ENCODE data around the gene RPL32.

DNA sequence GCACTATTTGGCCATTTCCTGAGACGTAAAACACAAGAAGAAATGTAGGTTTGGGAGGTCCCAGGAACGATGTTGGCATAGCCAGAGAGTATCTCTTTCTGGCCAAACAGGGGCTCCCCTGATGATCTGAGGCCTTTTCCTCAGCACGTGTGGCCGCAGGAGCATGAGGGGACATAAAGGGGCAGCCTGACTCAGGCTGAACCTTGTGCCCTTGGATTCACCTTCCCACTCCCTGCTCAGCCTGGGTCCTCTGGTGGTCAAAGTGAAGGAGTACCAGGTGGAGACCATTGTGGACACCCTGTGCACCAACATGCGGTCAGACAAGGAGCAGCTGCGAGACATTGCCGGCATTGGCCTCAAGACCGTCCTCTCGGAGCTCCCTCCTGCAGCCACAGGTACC lies 34.3 kb downstream of the RPL32 start:
- TF ChIP-seq, protein P1, sequence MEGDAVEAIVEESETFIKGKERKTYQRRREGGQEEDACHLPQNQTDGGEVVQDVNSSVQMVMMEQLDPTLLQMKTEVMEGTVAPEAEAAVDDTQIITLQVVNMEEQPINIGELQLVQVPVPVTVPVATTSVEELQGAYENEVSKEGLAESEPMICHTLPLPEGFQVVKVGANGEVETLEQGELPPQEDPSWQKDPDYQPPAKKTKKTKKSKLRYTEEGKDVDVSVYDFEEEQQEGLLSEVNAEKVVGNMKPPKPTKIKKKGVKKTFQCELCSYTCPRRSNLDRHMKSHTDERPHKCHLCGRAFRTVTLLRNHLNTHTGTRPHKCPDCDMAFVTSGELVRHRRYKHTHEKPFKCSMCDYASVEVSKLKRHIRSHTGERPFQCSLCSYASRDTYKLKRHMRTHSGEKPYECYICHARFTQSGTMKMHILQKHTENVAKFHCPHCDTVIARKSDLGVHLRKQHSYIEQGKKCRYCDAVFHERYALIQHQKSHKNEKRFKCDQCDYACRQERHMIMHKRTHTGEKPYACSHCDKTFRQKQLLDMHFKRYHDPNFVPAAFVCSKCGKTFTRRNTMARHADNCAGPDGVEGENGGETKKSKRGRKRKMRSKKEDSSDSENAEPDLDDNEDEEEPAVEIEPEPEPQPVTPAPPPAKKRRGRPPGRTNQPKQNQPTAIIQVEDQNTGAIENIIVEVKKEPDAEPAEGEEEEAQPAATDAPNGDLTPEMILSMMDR (IDR thresholded peaks at IDR 0.05), result no peak
- no peak for TF ChIP-seq POLR2A (IDR thresholded peaks at IDR 0.05)
- TF ChIP-seq EP300 (IDR thresholded peaks at IDR 0.05), result no peak

All from sigmoid colon (tissue), 4 donors.